Fibroblast of the aortic adventitia (primary cell): Measurements from ENCODE around the gene PGLYRP3. TPM values are rescaled to one million over a fixed set of nuclear protein-coding genes. Genes with fewer than 3 reads are reported as not detected.
"Not testable (repeated sequence)": the region's sequence is repeated elsewhere in the genome, so short reads cannot be mapped to it uniquely, and the experiment has no call there.

Experiments
- DNase-seq: peaks from one replicate; pipeline ENCODE4 v3.0.0-alpha.2; 2010; ENCODE audit warnings: low read depth
- H3K4me3 ChIP-seq: 2 replicates; pipeline ENCODE4 v1.5.1; 2011; ENCODE audit warnings: low read depth, mild to moderate bottlenecking, control low read depth, low read length, moderate library complexity
- CTCF ChIP-seq: IDR thresholded peaks from 2 replicates; pipeline ENCODE4 v1.5.1; 2011; ENCODE audit warnings: mild to moderate bottlenecking, low read length, control low read depth, inconsistent platforms; ENCODE audit not compliant: insufficient read depth
- total RNA-seq: library from RNA; depleted of rRNA; stranded (reverse); fragments of >200 nt; gene quantifications from 2 replicates; pipeline ENCODE4 v1.2.3, GENCODE V29; 2012; ENCODE audit warnings: low replicate concordance

Gene PGLYRP3
- total RNA-seq, 1 donor, result not detected

- peak; percentile 6 for DNase-seq
- peak; percentile 45 for TF ChIP-seq CTCF
- no peak overlapping the region for H3K4me3 ChIP-seq
These were observed 40.6 kb upstream of the PGLYRP3 start for GRCh38 chr1:153353226-153353947.

- peak; percentile 75 for DNase-seq
- TF ChIP-seq CTCF, result peak; percentile 89
- no peak overlapping the region for H3K4me3 ChIP-seq
These were observed 39.8 kb upstream of the PGLYRP3 start for GRCh38 chr1:153352523-153352922.

- no peak for DNase-seq
- TF ChIP-seq CTCF, result no peak
- no peak overlapping the region for H3K4me3 ChIP-seq
These were observed 37.7 kb upstream of the PGLYRP3 start for GRCh38 chr1:153350321-153350957.

GRCh38 chr1:153349363-153350320 is 36.9 kb upstream of the PGLYRP3 start:
- H3K4me3 ChIP-seq, result no peak overlapping the region
- TF ChIP-seq CTCF, result no peak

GRCh38 chr1:153348511-153349362 is 36.0 kb upstream of the PGLYRP3 start, which contains the start of gene PGLYRP4:
PGLYRP4 (minus strand) TSS chr1:153348841; CDS start chr1:153347932, 909 bp downstream.
- H3K4me3 ChIP-seq, result no peak within 1 kb of the TSS
- DNase-seq, result no peak
- no peak for TF ChIP-seq CTCF

More at GRCh38 chr1:153349363-153350320, 36.9 kb upstream of the PGLYRP3 start:
- no peak for DNase-seq

- no peak overlapping the region for H3K4me3 ChIP-seq
- no peak for TF ChIP-seq CTCF
- DNase-seq, result no peak
These were observed 35.1 kb upstream of the PGLYRP3 start for GRCh38 chr1:153347856-153348255.

GRCh38 chr1:153347049-153347448 is 34.3 kb upstream of the PGLYRP3 start:
- H3K4me3 ChIP-seq, DNase-seq: not testable (repeated sequence)
